Measurements from ENCODE around the gene TEAD1. TPM values are rescaled to one million over a fixed set of nuclear protein-coding genes. Genes with fewer than 3 reads are reported as not detected.
A peak's percentile ranks its signal among the peaks of the same experiment; 100 is the strongest.

Gene TEAD1
- total RNA-seq, 6 experiments from 2014 or later, result 28.3 to 41.5 (median 32.2) TPM

DNA sequence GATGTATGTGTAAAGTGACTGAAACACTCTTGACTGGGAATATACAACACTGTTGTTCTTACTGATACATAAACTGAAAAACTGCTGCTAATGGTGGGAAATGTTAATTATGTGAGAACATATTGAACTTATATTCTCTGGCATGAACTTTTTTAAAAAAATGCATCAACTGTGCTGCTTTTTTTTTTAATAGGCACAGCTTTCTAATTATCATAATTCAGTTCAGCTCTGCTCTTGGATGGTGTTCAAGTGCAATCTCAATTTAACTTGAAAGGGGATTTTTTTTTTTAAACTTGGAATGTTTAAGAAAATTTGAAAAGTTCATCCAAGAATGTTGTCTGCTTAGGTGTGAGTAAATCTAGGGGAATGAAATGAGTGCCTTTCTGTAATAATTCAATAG lies 5.2 kb downstream of the TEAD1 start:
- intact Hi-C loops (cut with DNase I), result no loop called here
- Histone ChIP-seq H3K27ac (no peak overlapping the region), H3K4me1 (peaks cover 0 to 42% (median 5%) of the 10 kb centered on the region in 4 donors), H3K36me3 (no peaks in the 10 kb centered on the region), H3K27me3 (no peaks in the 10 kb centered on the region), H3K4me3 (no peak overlapping the region), H3K9me3 (no peaks in the 10 kb centered on the region)
- DNase-seq, result no peak
- no peak for ATAC-seq
- TF ChIP-seq POLR2A (IDR thresholded peaks at IDR 0.05), result no peak
- TF ChIP-seq, protein P1, sequence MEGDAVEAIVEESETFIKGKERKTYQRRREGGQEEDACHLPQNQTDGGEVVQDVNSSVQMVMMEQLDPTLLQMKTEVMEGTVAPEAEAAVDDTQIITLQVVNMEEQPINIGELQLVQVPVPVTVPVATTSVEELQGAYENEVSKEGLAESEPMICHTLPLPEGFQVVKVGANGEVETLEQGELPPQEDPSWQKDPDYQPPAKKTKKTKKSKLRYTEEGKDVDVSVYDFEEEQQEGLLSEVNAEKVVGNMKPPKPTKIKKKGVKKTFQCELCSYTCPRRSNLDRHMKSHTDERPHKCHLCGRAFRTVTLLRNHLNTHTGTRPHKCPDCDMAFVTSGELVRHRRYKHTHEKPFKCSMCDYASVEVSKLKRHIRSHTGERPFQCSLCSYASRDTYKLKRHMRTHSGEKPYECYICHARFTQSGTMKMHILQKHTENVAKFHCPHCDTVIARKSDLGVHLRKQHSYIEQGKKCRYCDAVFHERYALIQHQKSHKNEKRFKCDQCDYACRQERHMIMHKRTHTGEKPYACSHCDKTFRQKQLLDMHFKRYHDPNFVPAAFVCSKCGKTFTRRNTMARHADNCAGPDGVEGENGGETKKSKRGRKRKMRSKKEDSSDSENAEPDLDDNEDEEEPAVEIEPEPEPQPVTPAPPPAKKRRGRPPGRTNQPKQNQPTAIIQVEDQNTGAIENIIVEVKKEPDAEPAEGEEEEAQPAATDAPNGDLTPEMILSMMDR (IDR thresholded peaks at IDR 0.05), result no peak

DNA sequence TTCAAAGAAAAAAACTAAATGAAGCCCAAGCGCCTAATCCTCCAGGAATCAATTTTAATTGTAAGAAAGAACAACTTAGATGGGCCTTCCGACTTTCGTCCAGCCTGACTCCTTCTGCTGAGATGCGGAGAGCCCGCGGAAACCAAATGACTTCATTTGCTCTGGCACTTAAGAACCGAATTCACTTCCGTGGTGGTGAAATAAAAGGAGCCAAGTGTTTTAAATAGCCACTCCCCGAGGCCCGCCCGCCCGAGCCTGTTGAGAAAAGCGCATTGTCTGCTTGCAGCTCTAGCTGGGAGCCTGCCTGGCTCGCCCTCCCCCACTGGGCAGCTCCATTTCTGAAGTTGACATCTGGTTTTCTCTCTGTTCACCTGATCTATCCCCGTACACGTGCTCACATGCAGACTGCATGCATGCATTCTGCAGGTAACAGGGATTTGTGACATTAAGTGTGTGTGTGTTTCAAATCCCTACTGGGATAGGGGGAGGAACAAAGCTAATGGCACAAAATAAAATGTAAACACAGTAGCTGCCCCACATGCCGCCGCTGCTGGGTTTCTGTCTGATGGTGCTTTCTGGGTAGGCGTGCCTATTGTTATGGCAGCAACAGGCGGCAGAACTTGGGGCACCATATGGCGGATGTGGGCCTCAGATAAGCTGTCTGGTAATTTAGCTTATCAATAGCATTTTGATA lies 6.2 kb downstream of the TEAD1 start:
- H3K4me1 ChIP-seq, result peaks cover 0 to 48% (median 5%) of the 10 kb centered on the region in 4 donors
- no peak overlapping the region for H3K27ac ChIP-seq
- no peak overlapping the region for H3K4me3 ChIP-seq
- 35% methylated on average over 19 of the region's 21 CpGs for WGBS (ENCODE audit: insufficient coverage, low coverage, low lambda C conversion rate, missing lambda C conversion rate)
- no peaks in the 10 kb centered on the region for H3K27me3 ChIP-seq
- no peaks in the 10 kb centered on the region for H3K9me3 ChIP-seq
- ATAC-seq (no peak), DNase-seq (no peak)
- intact Hi-C loops (cut with DNase I), result no loop called here
- no peaks in the 10 kb centered on the region for H3K36me3 ChIP-seq
- TF ChIP-seq POLR2A (IDR thresholded peaks at IDR 0.05), result no peak
- TF ChIP-seq, protein P1 (IDR thresholded peaks at IDR 0.05), result no peak

DNA sequence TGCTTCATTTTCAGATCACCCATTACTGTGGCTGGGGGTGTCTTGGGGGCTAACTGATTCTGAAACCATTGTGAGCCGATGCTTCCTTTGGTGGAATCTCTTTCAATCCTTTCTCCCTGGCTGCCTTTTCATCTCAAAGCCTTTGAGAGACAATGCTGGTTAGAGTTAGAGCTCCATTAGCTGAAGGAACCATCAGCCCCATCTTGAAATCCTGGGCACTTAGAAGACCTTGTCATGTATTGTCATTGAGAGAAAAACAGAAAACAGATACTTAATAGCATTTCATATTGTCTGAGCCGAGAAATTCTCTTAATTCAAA lies 6.7 kb downstream of the TEAD1 start:
- 57% methylated on average over 2 of the region's 2 CpGs for WGBS (ENCODE audit: insufficient coverage, low coverage, low lambda C conversion rate, missing lambda C conversion rate)
- TF ChIP-seq POLR2A (IDR thresholded peaks at IDR 0.05), result no peak
- TF ChIP-seq, protein P1 (IDR thresholded peaks at IDR 0.05), result no peak
- H3K4me3 ChIP-seq, result no peak overlapping the region
- no peaks in the 10 kb centered on the region for H3K27me3 ChIP-seq
- H3K27ac ChIP-seq, result no peak overlapping the region
- peaks cover 0 to 48% (median 5%) of the 10 kb centered on the region in 4 donors for H3K4me1 ChIP-seq
- ATAC-seq, result no peak
- H3K36me3 ChIP-seq, result no peaks in the 10 kb centered on the region
- no peaks in the 10 kb centered on the region for H3K9me3 ChIP-seq
- no peak for DNase-seq
- intact Hi-C loops (cut with DNase I), result no loop called here

DNA sequence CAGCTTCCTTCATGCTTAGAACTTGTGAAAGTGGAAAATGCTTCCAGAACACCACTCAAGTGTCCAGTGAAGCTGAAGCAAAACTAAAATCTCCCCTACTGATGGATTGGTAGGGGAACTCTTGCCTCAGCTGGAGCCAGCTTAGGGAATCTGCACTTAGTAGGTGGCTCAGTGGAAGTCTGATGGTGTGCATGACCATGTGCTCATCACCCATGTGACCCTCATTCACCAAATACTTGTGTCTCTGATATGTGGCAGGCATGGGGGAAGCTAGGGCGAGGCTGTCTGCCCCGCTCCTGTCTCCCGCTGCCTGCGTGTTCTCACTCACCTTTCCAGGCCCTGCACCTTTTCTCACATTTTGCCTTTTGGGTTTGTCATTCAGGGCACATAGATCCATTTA lies 7.2 kb downstream of the TEAD1 start:
- DNase-seq (no peak), ATAC-seq (peak in 1 of 4 donors; percentile 5)
- no peaks in the 10 kb centered on the region for H3K36me3 ChIP-seq
- no peak for TF ChIP-seq POLR2A (IDR thresholded peaks at IDR 0.05)
- TF ChIP-seq, protein P1 (IDR thresholded peaks at IDR 0.05), result no peak
- H3K9me3 ChIP-seq, result no peaks in the 10 kb centered on the region
- intact Hi-C loops (cut with DNase I), result no loop called here
- no peak overlapping the region for H3K27ac ChIP-seq
- no peaks in the 10 kb centered on the region for H3K27me3 ChIP-seq
- no CpG with 5 or more reads among the region's 4 CpGs for WGBS (ENCODE audit: insufficient coverage, low coverage, low lambda C conversion rate, missing lambda C conversion rate)
- H3K4me1 ChIP-seq, result peaks cover 0 to 44% (median 5%) of the 10 kb centered on the region in 4 donors
- no peak overlapping the region for H3K4me3 ChIP-seq

DNA sequence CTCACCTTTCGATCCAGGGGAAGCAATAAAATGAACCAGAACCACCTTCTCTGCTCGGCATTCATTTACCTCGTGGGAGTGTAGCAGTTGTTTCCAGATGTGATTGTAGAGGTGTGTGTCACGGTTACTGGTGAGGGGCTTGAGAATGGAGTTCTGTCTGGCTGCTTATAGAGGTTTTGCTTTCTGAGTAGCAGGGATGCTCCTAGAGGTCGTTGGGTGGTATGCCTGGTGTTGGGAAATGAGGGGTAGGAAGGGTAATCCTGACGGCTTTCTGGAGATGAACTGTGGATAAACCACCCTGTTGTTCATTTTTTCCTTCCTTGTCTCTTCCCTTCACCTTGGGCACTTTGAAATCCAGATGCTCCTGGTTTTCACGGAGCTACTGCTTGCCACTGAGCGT lies 8.1 kb downstream of the TEAD1 start:
- intact Hi-C loops (cut with DNase I), result no loop called here
- WGBS (ENCODE audit: insufficient coverage, low coverage, low lambda C conversion rate, missing lambda C conversion rate), result 45% methylated on average over 7 of the region's 8 CpGs
- no peak overlapping the region for H3K27ac ChIP-seq

More for the DNA sequence above, 8.1 kb downstream of the TEAD1 start:
- Histone ChIP-seq H3K27me3 (no peaks in the 10 kb centered on the region), H3K4me3 (no peak overlapping the region), H3K9me3 (no peaks in the 10 kb centered on the region), H3K36me3 (no peaks in the 10 kb centered on the region), H3K4me1 (peaks cover 0 to 36% (median 5%) of the 10 kb centered on the region in 4 donors)
- DNase-seq, result no peak
- ATAC-seq, result peak in 1 of 4 donors; percentile 14
- no peak for TF ChIP-seq POLR2A (IDR thresholded peaks at IDR 0.05)
- TF ChIP-seq, protein P1 (IDR thresholded peaks at IDR 0.05), result no peak
